Natural killer cell (primary cell): ENCODE results near the gene FTSJ3. TPM values are rescaled to one million over a fixed set of nuclear protein-coding genes. Genes with fewer than 3 reads are reported as not detected.

Source experiments
- ATAC-seq, 3 donors: fragments of 150-1000 bp in 2 of 3; fragments of 200-7000 bp in 1 of 3; cut with Tn5 transposase; 1 replicate in 1 of 3; 2 replicates in 2 of 3; pipeline ENCODE4 v1.10.0; 2021; ENCODE audit warnings: mild to moderate bottlenecking in 2 of 3, moderate library complexity in 2 of 3
- DNase-seq, 2 donors: peaks; one replicate each; pipeline versions ENCODE4 v3.0.0 to v3.0.0-alpha.2; 2013 to 2021; ENCODE audit warnings: mixed read lengths in 1 of 2
- H3K27ac ChIP-seq: one replicate; pipeline ENCODE4 v1.5.1; 2013; ENCODE audit warnings: mild to moderate bottlenecking, low read length
- H3K27me3 ChIP-seq: one replicate; pipeline ENCODE4 v1.6.1; 2013; ENCODE audit warnings: low read length; ENCODE audit not compliant: control insufficient read depth, insufficient read depth
- H3K36me3 ChIP-seq: one replicate; pipeline ENCODE4 v1.6.1; 2013; ENCODE audit warnings: low read length; ENCODE audit not compliant: control insufficient read depth, insufficient read depth
- H3K4me1 ChIP-seq: one replicate; pipeline ENCODE4 v1.6.1; 2013; ENCODE audit warnings: low read length; ENCODE audit not compliant: control insufficient read depth, insufficient read depth
- H3K4me3 ChIP-seq: one replicate; pipeline ENCODE4 v1.5.1; 2013; ENCODE audit warnings: low read length
- H3K9me3 ChIP-seq: one replicate; pipeline ENCODE4 v1.6.1; 2013; ENCODE audit warnings: low read length; ENCODE audit not compliant: control insufficient read depth, insufficient read depth
- H3K27ac Mint-ChIP-seq, 2 donors: one replicate each; pipeline ENCODE4 v1.8.0; 2022; ENCODE audit warnings: mild to moderate bottlenecking in 2 of 2, mixed read lengths in 2 of 2, moderate library complexity in 1 of 2
- H3K27me3 Mint-ChIP-seq, 2 donors: one replicate each; pipeline ENCODE4 v1.8.0; 2022; ENCODE audit warnings: low read depth in 2 of 2, mixed read lengths in 2 of 2
- H3K36me3 Mint-ChIP-seq: one replicate; pipeline ENCODE4 v1.8.0; 2022; ENCODE audit warnings: mixed read lengths
- H3K4me1 Mint-ChIP-seq, 2 donors: one replicate each; pipeline ENCODE4 v1.8.0; 2022; ENCODE audit warnings: mixed read lengths in 2 of 2
- H3K4me3 Mint-ChIP-seq: one replicate; pipeline ENCODE4 v1.8.0; 2022; ENCODE audit warnings: mild to moderate bottlenecking, moderate library complexity, mixed read lengths
- H3K9me3 Mint-ChIP-seq, 2 donors: one replicate each; pipeline ENCODE4 v1.8.0; 2022; ENCODE audit warnings: mixed read lengths in 2 of 2
- WGBS: methylation state at CpG from one replicate; pipeline ENCODE4 v1.1.7; 2013; ENCODE audit warnings: missing lambda C conversion rate; ENCODE audit not compliant: insufficient coverage; 5-methylcytosine and 5-hydroxymethylcytosine counted together
- intact Hi-C: fragments of 100-400 bp; cut with micrococcal nuclease; formaldehyde crosslinking; loops from one replicate; pipeline ENCODE4 v1.14.2; 2022
- total RNA-seq, 4 donors: library from RNA; stranded (reverse); fragments of 120-200 nt in 1 of 4; gene quantifications; one replicate each; pipeline versions ENCODE4 v1.2.3 to v1.2.4, GENCODE V29; 2013 to 2022
- TF ChIP-seq, protein P1 (sequence below): fragments of 200-600 bp; IDR thresholded peaks from one replicate; pipeline ENCODE4 v1.8.0; 2022; ENCODE audit warnings: antibody characterized with exemption

FTSJ3 gene
- total RNA-seq, 3 donors from 2014 or later (not counting 1 experiment from before 2014, with no cell fraction given) = 35.2 to 53.5 (median 51.6) TPM

DNA sequence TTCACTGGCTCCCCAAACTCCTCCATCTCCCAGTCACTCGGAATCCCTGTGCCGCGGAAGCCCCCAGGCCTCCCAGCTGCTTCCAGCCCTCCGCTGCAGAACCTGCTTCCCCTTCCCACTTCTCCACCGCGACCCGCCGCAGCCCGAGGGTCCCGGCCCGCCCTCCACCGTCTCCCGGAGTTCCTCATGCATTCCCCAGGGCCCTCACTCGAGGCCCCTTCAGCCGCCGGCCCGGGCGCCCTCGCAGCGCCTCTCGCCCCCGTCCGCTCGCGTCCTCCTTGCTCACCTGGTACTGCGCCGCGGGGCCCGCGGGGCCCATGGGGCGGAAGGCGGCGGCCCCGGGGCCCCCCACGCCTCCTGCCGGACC, 14.7 kb upstream of the FTSJ3 start:
- H3K36me3 Mint-ChIP-seq = no peaks in the 10 kb centered on the region
- Histone ChIP-seq H3K27ac (peak overlapping the region; percentile 21), H3K4me1 (peaks cover 57% of the 10 kb centered on the region), H3K36me3 (peaks cover under 1% of the 10 kb centered on the region), H3K4me3 (peak overlapping the region; percentile 93), H3K9me3 (no peaks in the 10 kb centered on the region), H3K27me3 (no peaks in the 10 kb centered on the region)
- WGBS = under 1% methylated on average over 36 of the region's 36 CpGs
- DNase-seq (no peak), ATAC-seq (peak in 2 of 3 donors; percentile 14 to 17)
- H3K4me3 Mint-ChIP-seq = peak overlapping the region; percentile 95
- H3K4me1 Mint-ChIP-seq = peaks cover 32 to 47% of the 10 kb centered on the region in 2 donors
- TF ChIP-seq, protein P1, sequence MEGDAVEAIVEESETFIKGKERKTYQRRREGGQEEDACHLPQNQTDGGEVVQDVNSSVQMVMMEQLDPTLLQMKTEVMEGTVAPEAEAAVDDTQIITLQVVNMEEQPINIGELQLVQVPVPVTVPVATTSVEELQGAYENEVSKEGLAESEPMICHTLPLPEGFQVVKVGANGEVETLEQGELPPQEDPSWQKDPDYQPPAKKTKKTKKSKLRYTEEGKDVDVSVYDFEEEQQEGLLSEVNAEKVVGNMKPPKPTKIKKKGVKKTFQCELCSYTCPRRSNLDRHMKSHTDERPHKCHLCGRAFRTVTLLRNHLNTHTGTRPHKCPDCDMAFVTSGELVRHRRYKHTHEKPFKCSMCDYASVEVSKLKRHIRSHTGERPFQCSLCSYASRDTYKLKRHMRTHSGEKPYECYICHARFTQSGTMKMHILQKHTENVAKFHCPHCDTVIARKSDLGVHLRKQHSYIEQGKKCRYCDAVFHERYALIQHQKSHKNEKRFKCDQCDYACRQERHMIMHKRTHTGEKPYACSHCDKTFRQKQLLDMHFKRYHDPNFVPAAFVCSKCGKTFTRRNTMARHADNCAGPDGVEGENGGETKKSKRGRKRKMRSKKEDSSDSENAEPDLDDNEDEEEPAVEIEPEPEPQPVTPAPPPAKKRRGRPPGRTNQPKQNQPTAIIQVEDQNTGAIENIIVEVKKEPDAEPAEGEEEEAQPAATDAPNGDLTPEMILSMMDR = no peak
- intact Hi-C loops = loop anchor here (2.0 to 5.0 kb wide), 5 partner anchors 69 to 665 kb away; partner anchors contain the start of genes CCDC47, CEP95, DDX5 and ICAM2
- H3K27me3 Mint-ChIP-seq = no peaks in the 10 kb centered on the region
- peak overlapping the region; percentile 83 to 89 for H3K27ac Mint-ChIP-seq
- no peaks in the 10 kb centered on the region for H3K9me3 Mint-ChIP-seq

DNA sequence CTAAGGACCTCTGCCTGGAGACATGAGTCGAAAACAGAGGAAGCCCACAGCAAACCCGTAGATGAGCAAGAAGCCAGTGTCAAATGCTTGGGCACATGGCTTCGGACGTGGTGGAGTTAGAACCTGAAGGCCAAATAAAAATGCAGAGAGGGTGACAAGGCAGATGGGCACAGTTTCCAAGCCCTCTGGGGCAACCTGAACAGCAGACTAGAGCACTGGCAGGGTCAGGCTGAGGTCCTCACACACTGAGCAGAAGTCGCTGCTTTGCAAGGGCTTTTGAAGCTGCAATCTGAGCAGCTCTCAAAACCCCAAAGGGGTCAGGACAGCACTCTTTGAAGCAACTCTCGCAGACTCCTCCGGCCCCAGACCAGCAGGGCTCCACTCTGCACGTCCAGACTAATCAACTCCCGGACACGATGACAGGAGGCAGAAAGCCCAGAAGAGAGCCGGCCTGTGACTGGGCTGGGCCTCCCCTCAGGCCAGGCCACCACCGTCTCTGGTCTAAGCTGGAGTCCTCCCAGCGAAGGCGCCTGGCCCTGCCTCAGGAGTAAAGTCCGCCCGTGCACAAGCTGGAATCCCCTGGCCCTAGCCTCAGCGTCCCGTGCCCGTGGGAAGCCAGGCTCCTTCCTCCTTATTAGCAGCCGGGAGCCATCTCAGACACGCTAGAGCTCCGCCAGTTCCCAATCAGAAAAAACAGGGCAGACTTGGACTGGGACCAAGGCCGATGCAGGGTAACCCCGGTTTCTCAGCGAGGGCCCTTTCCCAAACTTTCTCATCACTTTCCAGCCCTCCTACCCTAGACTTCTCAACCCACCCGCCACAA, 14.1 kb upstream of the FTSJ3 start:
- TF ChIP-seq, protein P1 = no peak
- Histone ChIP-seq H3K9me3 (no peaks in the 10 kb centered on the region), H3K27me3 (no peaks in the 10 kb centered on the region), H3K36me3 (peaks cover 7% of the 10 kb centered on the region), H3K27ac (peak overlapping the region; percentile 21), H3K4me1 (peaks cover 57% of the 10 kb centered on the region), H3K4me3 (peak overlapping the region; percentile 93)
- DNase-seq (peak in 1 of 2 donors; percentile 39), ATAC-seq (no peak)
- Mint-ChIP-seq H3K4me3 (peak overlapping the region; percentile 95), H3K27me3 (no peaks in the 10 kb centered on the region), H3K36me3 (no peaks in the 10 kb centered on the region), H3K27ac (peak overlapping the region; percentile 83 to 89), H3K9me3 (no peaks in the 10 kb centered on the region), H3K4me1 (peaks cover 34 to 49% of the 10 kb centered on the region in 2 donors)
- intact Hi-C loops = loop anchor here (2.0 to 5.0 kb wide), 5 partner anchors 69 to 665 kb away; partner anchors contain the start of genes CCDC47, CEP95, DDX5 and ICAM2
- WGBS = 7% methylated on average over 26 of the region's 26 CpGs

DNA sequence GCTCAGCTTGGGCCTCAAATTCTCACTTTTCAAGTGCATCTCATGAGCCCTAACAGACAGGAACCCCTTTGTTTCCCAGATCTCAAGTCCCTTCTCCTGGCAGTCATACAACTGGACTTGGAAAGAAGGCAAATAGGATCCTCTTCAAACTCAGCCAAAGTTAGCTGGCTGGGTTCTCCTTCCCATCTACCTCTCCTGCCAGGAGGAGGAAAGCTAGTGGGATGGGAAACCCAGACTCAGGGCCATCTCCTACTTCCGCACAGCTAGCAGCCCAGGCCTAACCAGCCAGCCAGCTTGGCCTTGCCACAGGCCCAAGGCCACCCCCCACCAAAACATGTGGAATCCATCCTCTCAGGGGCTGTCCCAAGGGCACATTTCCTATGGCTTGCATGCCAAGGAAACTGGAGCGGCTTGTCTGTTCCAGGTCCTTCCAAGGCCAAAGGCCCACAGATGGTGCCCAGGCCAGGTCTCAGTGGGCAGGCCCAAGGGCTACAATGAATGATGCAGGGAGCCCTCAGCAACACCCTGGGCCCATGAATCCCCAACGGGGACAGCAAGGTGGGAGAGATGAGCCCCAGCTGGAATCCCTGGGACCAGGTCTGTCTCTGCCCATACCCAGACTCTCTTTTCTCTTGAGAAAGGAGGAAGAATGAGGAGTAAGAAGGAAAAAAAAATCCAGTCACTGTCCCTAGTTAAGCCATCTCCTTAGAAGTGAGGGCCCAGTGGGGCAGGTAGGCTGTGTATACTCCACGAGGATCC, 13.3 kb upstream of the FTSJ3 start:
- peaks cover 57% of the 10 kb centered on the region for H3K4me1 ChIP-seq
- Mint-ChIP-seq H3K27me3 (no peaks in the 10 kb centered on the region), H3K9me3 (no peaks in the 10 kb centered on the region), H3K36me3 (no peaks in the 10 kb centered on the region), H3K4me1 (peaks cover 34 to 49% of the 10 kb centered on the region in 2 donors), H3K27ac (peak overlapping the region; percentile 83 to 89), H3K4me3 (peak overlapping the region; percentile 95)
- TF ChIP-seq, protein P1 = no peak
- DNase-seq (no peak), ATAC-seq (no peak)
- H3K27me3 ChIP-seq = no peaks in the 10 kb centered on the region
- WGBS = 79% methylated on average over 4 of the region's 4 CpGs
- peak overlapping the region; percentile 21 for H3K27ac ChIP-seq
- H3K36me3 ChIP-seq = peaks cover 9% of the 10 kb centered on the region
- H3K9me3 ChIP-seq = no peaks in the 10 kb centered on the region
- peak overlapping the region; percentile 93 for H3K4me3 ChIP-seq
- intact Hi-C loops = loop anchor here (5.0 kb wide), 1 partner anchor 182 kb away; the partner anchor contains the start of gene ICAM2
